GM23338 (cell line): ENCODE results near the gene RIC3. TPM values are rescaled to one million over a fixed set of nuclear protein-coding genes. Genes with fewer than 3 reads are reported as not detected.

Experiments
- ATAC-seq: fragments of 200-7000 bp; cut with Tn5 transposase; 3 replicates; pipeline ENCODE4 v1.9.1; 2020
- DNase-seq: peaks from one replicate; pipeline ENCODE4 v3.0.0-alpha.2; 2015; ENCODE audit warnings: low spot score
- H2AFZ ChIP-seq: fragments of 200-600 bp; sonication (generic); 2 replicates; pipeline ENCODE4 v1.8.0; 2016; ENCODE audit warnings: antibody characterized with exemption, mild to moderate bottlenecking, moderate library complexity
- H3F3A ChIP-seq: fragments of 200-600 bp; sonication (generic); replicated peaks from 2 replicates; pipeline ENCODE4 v1.8.0; 2017; ENCODE audit warnings: antibody characterized with exemption, mixed run types, low read depth
- H3K27ac ChIP-seq: fragments of 200-600 bp; sonication (generic); 2 replicates; pipeline ENCODE4 v1.6.1; 2016; ENCODE audit warnings: low read depth
- H3K27me3 ChIP-seq: fragments of 200-600 bp; sonication (generic); 2 replicates; pipeline ENCODE4 v1.8.0; 2016; ENCODE audit warnings: mild to moderate bottlenecking, mixed run types, moderate library complexity; ENCODE audit not compliant: insufficient read depth
- H3K36me3 ChIP-seq: fragments of 200-600 bp; sonication (generic); 2 replicates; pipeline ENCODE4 v1.8.0; 2016; ENCODE audit warnings: mild to moderate bottlenecking; ENCODE audit not compliant: insufficient read depth
- H3K4me1 ChIP-seq: fragments of 200-600 bp; sonication (generic); 2 replicates; pipeline ENCODE4 v1.8.0; 2016; ENCODE audit warnings: mild to moderate bottlenecking, moderate library complexity; ENCODE audit not compliant: insufficient read depth
- H3K4me2 ChIP-seq: fragments of 200-600 bp; sonication (generic); 2 replicates; pipeline ENCODE4 v1.7.1; 2017; ENCODE audit warnings: mixed run types
- H3K4me3 ChIP-seq: fragments of 200-600 bp; sonication (generic); 2 replicates; pipeline ENCODE4 v1.6.1; 2016; ENCODE audit warnings: mixed run types
- H3K79me2 ChIP-seq: fragments of 200-600 bp; sonication (generic); replicated peaks from 2 replicates; pipeline ENCODE4 v1.8.0; 2017; ENCODE audit warnings: mild to moderate bottlenecking; ENCODE audit not compliant: insufficient read depth
- H3K9me2 ChIP-seq: fragments of 200-600 bp; sonication (generic); 2 replicates; pipeline ENCODE4 v1.8.0; 2017; ENCODE audit not compliant: insufficient read depth
- H4K20me1 ChIP-seq: fragments of 200-600 bp; sonication (generic); replicated peaks from 2 replicates; pipeline ENCODE4 v1.8.0; 2017; ENCODE audit warnings: mild to moderate bottlenecking; ENCODE audit not compliant: insufficient read depth
- H3K27ac Mint-ChIP-seq: 2 replicates; pipeline ENCODE4 v1.8.0; 2020; ENCODE audit warnings: inconsistent platforms, mild to moderate bottlenecking, moderate library complexity, mixed read lengths
- H3K27me3 Mint-ChIP-seq: 3 replicates; pipeline ENCODE4 v1.8.0; 2022; ENCODE audit warnings: low read depth, mild to moderate bottlenecking, moderate library complexity, mixed read lengths, inconsistent platforms; ENCODE audit not compliant: insufficient read depth, poor library complexity
- H3K36me3 Mint-ChIP-seq: 3 replicates; pipeline ENCODE4 v1.8.0; 2021; ENCODE audit warnings: low read depth, mild to moderate bottlenecking, inconsistent platforms, moderate library complexity, mixed read lengths
- H3K4me1 Mint-ChIP-seq: 3 replicates; pipeline ENCODE4 v1.8.0; 2020; ENCODE audit warnings: mild to moderate bottlenecking, inconsistent platforms, mixed read lengths
- H3K4me3 Mint-ChIP-seq: 3 replicates; pipeline ENCODE4 v1.8.0; 2021; ENCODE audit warnings: moderate library complexity, mild to moderate bottlenecking, inconsistent platforms, mixed read lengths
- H3K9me3 Mint-ChIP-seq: 3 replicates; pipeline ENCODE4 v1.8.0; 2020; ENCODE audit warnings: moderate library complexity, mild to moderate bottlenecking, inconsistent platforms, mixed read lengths
- ETS1 ChIP-seq: IDR thresholded peaks from 2 replicates; pipeline ENCODE4 v1.6.1; 2016; ENCODE audit warnings: antibody characterized with exemption
- JUNB ChIP-seq: IDR thresholded peaks from one replicate; pipeline ENCODE4 v1.6.1; 2016; ENCODE audit warnings: antibody characterized with exemption; ENCODE audit not compliant: unreplicated experiment
- polyA plus RNA-seq: library from polyadenylated mRNA; unstranded; fragments of >200 nt; fragmentation: Nextera tagmentation; extraction: Ambion mirVana; gene quantifications from 2 replicates; pipeline ENCODE4 v1.2.1, GENCODE V29; 2016
- total RNA-seq: library from RNA; depleted of rRNA; stranded (reverse); fragments of >200 nt; shearing (Covaris generic); gene quantifications from 2 replicates; pipeline ENCODE4 v1.2.3, GENCODE V29; 2014
- TF ChIP-seq, protein P1 (sequence below), 2 experiments: fragments of 200-600 bp in 1 of 2; sonication (generic) in 1 of 2; conservative IDR thresholded peaks; 2 replicates each; pipeline versions ENCODE4 v1.5.1 to v1.6.1; 2016 to 2017; ENCODE audit warnings: antibody characterized with exemption in 2 of 2, low read depth in 2 of 2, mild to moderate bottlenecking in 2 of 2, moderate library complexity in 1 of 2

Gene RIC3
- total and polyA plus RNA-seq, 2 experiments from 2014 or later = 17.8 to 21.3 TPM

DNA sequence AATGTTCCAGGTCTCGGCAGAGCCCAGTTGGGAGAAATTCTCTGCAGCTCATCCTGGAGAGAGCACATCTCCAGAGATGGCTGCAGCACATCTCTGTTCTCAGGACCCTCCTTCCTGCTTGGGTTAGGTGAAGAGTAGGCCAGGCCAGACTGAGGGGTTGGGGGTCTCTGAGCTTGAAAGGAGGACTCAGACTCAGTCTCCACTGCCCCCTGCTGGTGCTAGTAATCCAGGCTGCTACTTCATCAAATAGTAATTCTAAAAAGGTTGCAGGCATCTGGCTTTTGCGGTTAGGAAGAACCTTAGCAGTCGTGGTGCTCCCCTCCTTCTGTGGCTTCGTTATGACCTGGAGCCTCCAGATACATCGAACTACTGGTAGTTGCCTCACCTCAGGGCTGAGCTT lies 78.1 kb downstream of the RIC3 start:
- Histone ChIP-seq H3K4me3 (no peak overlapping the region), H3K27ac (no peak overlapping the region), H3K4me1 (peaks cover 13% of the 10 kb centered on the region), H3F3A (no peaks in the 10 kb centered on the region), H4K20me1 (peaks cover 8% of the 10 kb centered on the region; the same call in 1 of the 2 replicates), H2AFZ (no peak overlapping the region), H3K4me2 (no peak overlapping the region), H3K79me2 (peaks cover 15% of the 10 kb centered on the region), H3K27me3 (no peaks in the 10 kb centered on the region), H3K9me2 (no peaks in the 10 kb centered on the region; the same call in 1 of the 2 replicates), H3K36me3 (no peaks in the 10 kb centered on the region)
- peaks cover 10% of the 10 kb centered on the region for H3K27me3 Mint-ChIP-seq
- peak; percentile 95 for DNase-seq
- H3K4me3 Mint-ChIP-seq = no peak overlapping the region
- peaks cover 16% of the 10 kb centered on the region; the same call in 2 of the 3 replicates for H3K36me3 Mint-ChIP-seq
- ATAC-seq = peak; percentile 56
- TF ChIP-seq, protein P1, sequence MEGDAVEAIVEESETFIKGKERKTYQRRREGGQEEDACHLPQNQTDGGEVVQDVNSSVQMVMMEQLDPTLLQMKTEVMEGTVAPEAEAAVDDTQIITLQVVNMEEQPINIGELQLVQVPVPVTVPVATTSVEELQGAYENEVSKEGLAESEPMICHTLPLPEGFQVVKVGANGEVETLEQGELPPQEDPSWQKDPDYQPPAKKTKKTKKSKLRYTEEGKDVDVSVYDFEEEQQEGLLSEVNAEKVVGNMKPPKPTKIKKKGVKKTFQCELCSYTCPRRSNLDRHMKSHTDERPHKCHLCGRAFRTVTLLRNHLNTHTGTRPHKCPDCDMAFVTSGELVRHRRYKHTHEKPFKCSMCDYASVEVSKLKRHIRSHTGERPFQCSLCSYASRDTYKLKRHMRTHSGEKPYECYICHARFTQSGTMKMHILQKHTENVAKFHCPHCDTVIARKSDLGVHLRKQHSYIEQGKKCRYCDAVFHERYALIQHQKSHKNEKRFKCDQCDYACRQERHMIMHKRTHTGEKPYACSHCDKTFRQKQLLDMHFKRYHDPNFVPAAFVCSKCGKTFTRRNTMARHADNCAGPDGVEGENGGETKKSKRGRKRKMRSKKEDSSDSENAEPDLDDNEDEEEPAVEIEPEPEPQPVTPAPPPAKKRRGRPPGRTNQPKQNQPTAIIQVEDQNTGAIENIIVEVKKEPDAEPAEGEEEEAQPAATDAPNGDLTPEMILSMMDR (conservative IDR thresholded peaks at IDR 0.05; ENCODE audit: low read depth in 2 of 2) = peak; percentile 84 to 88
- TF ChIP-seq ETS1 = no peak
- peaks cover 21% of the 10 kb centered on the region for H3K4me1 Mint-ChIP-seq
- H3K9me3 Mint-ChIP-seq = no peaks in the 10 kb centered on the region; the same call in 2 of the 3 replicates
- peak overlapping the region; percentile 39; the same call in 1 of the 2 replicates for H3K27ac Mint-ChIP-seq

- no peak overlapping the region for H3K4me3 Mint-ChIP-seq
- no peaks in the 10 kb centered on the region; the same call in 2 of the 3 replicates for H3K9me3 Mint-ChIP-seq
- Histone ChIP-seq H2AFZ (no peak overlapping the region), H4K20me1 (peaks cover 8% of the 10 kb centered on the region; the same call in 1 of the 2 replicates), H3K27ac (no peak overlapping the region), H3K4me2 (no peak overlapping the region), H3K79me2 (peaks cover 21% of the 10 kb centered on the region), H3K4me3 (no peak overlapping the region), H3K27me3 (no peaks in the 10 kb centered on the region), H3K36me3 (no peaks in the 10 kb centered on the region), H3K4me1 (peaks cover 18% of the 10 kb centered on the region), H3F3A (no peaks in the 10 kb centered on the region), H3K9me2 (no peaks in the 10 kb centered on the region; the same call in 1 of the 2 replicates)
- DNase-seq = peak; percentile 30
- H3K27me3 Mint-ChIP-seq = peaks cover 11% of the 10 kb centered on the region
- TF ChIP-seq, protein P1 (conservative IDR thresholded peaks at IDR 0.05; ENCODE audit: low read depth in 2 of 2) = peak in 1 of 2 experiments; percentile 29; a peak in 2 of 4 replicates
- TF ChIP-seq JUNB = no peak
- H3K27ac Mint-ChIP-seq = no peak overlapping the region
- H3K36me3 Mint-ChIP-seq = peaks cover 14% of the 10 kb centered on the region; the same call in 2 of the 3 replicates
- ATAC-seq = peak; percentile 19
- H3K4me1 Mint-ChIP-seq = peaks cover 29% of the 10 kb centered on the region
These were observed 78.9 kb downstream of the RIC3 start for GRCh38 chr11:8089791-8090510.
